Neural progenitor cell (in vitro differentiated cells): Measurements from ENCODE around the gene REEP1.

ENCODE experiments used
- CTCF ChIP-seq: fragments of 200-600 bp; sonication (generic); IDR thresholded peaks from 2 replicates; pipeline ENCODE4 v1.5.1; 2017; ENCODE audit warnings: antibody characterized with exemption, mild to moderate bottlenecking
- EZH2 ChIP-seq: fragments of 200-600 bp; sonication (generic); IDR thresholded peaks from 2 replicates; pipeline ENCODE4 v1.6.1; 2017; ENCODE audit warnings: antibody characterized with exemption, mild to moderate bottlenecking, moderate library complexity
- EZH2phosphoT487 ChIP-seq: fragments of 200-600 bp; sonication (generic); IDR thresholded peaks from 2 replicates; pipeline ENCODE4 v1.6.1; 2017; ENCODE audit warnings: antibody characterized with exemption

- TF ChIP-seq CTCF (no peak), EZH2phosphoT487 (no peak), EZH2 (no peak)
Observed at GRCh38 chr2:86352727-86353221, 15.3 kb upstream of the REEP1 start.
